Esophagus squamous epithelium (tissue), 4 donors: Measurements from ENCODE around the gene CRACDL.

Experiments used
- CTCF ChIP-seq, 6 experiments: fragments of 450-650 bp in 4 of 6; fragments of 200-600 bp in 2 of 6; sonication (generic) in 2 of 6; IDR thresholded peaks; one replicate each; pipeline ENCODE4 v1.5.1; 2016 to 2019; ENCODE audit warnings: antibody characterized with exemption in 6 of 6, mild to moderate bottlenecking in 4 of 6, moderate library complexity in 4 of 6
- POLR2A ChIP-seq, 4 donors: fragments of 450-650 bp; IDR thresholded peaks; one replicate each; pipeline ENCODE4 v1.6.1; 2017; ENCODE audit warnings: antibody characterized with exemption in 4 of 4, mild to moderate bottlenecking in 4 of 4, moderate library complexity in 3 of 4

- no peak for TF ChIP-seq CTCF (IDR thresholded peaks at IDR 0.05)
- TF ChIP-seq POLR2A (IDR thresholded peaks at IDR 0.05) = no peak
Measured at GRCh38 chr2:98927027-98927426, 9.0 kb downstream of the CRACDL start.
